HTERT RPE-1 (cell line): ENCODE measurements around the gene PGAM1.
"Not testable (repeated sequence)": the region's sequence is repeated elsewhere in the genome, so short reads cannot be mapped to it uniquely, and the experiment has no call there.

Experiments used
- in situ Hi-C: fragments of 300-500 bp; cut with MboI; formaldehyde crosslinking; loops from 4 replicates; pipeline ENCODE4 v1.14.3; 2020; ENCODE audit warnings: low sequenced_read_pairs

PGAM1 gene

DNA sequence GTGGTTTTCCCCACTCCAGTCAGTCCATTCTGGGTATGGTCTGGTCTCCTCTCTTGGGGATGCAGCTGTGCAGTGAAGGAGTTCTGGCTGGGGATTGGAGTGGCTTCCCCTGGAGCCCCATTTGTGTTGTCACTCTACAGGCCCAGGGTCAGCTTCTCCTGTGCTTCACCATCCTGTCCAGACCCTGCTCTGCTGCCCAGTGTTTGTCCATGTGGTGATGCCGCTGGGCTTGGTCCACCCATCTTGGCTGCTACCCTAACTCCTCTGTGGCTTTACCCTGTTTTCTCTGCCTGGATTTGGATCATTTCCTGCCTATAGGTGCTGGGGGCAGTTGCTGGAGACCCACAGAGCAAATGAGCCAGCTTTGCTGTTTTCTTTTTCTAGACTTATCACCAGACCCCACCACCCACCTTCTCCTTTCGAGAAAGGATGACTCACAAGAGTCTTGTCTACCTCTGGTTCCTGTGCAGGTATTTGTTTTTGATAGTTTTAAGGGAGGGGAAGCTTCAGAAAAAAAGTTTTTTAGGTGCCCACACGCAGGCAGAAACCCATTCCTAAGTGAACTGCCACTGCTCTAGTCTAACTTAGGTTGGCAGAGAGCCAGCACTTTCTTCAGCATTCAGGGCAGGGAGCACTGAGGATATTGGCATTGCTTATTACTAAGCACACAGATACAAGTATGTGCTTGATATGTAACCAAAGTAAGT is 28.5 kb downstream of the PGAM1 start:
- in situ Hi-C loops: no loop called here

DNA sequence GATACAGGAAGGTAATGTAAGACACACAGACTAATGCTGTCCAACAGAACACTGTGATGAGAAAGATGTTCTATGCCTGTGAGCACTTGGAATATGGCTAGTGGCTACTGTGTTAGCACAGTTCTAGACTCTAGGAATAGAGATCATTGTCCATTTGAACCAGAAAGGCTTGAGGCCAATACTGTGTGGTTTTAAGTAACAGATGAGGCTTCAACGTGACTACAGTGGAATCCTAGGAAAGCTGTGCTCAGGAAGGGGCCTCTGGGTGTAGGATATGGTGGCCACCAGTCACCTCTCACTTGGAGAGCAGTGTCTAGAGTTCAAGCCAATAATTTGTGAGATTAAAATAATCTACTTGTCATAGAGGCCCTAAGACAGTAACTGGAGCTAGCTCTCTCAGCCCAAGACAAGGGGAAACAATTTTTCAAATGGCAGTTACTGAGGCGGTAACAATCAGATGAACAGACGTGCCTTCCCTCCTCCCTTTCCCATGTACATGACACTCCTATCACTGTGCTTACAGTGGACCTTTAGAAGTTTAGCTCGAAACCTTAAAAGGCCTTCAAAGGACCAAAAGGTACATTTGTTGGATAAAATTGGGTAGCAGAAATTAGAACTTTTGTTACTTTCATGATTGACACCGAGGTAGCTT is 30.2 kb downstream of the PGAM1 start:
- in situ Hi-C loops: no loop called here

DNA sequence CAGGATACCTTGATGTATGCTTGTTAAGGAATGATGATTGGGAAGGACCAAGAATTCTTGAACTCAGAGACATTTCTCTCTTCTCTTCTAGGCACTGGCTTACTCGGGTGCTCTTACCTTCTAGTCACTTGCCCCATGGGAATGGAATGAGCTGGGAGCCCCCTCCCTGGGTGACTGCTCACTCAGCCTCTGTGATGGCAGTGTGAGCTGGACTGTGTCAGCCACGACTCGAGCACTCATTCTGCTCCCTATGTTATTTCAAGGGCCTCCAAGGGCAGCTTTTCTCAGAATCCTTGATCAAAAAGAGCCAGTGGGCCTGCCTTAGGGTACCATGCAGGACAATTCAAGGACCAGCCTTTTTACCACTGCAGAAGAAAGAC is 30.7 kb downstream of the PGAM1 start:
- in situ Hi-C loops: no loop called here

DNA sequence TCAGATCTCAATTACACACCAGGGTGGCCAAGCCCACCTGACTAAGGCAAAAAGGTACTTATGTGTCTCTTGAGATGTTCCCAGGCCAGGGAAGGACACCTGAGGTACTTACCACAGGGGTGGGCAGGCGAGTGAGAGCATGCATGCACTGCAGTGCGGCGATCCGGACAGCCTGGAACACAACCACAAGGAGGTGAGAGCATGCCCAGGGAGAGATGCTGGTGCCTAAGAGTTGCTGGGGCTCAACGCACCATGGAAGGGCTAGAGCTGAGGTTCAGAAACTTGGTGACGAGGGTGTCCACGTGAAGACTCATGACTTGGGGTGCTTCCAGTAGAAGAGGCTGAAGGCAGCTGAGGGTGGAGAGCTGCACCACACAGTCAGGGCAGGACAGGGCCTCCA is 33.1 kb downstream of the PGAM1 start:
- in situ Hi-C loops: no loop called here

DNA sequence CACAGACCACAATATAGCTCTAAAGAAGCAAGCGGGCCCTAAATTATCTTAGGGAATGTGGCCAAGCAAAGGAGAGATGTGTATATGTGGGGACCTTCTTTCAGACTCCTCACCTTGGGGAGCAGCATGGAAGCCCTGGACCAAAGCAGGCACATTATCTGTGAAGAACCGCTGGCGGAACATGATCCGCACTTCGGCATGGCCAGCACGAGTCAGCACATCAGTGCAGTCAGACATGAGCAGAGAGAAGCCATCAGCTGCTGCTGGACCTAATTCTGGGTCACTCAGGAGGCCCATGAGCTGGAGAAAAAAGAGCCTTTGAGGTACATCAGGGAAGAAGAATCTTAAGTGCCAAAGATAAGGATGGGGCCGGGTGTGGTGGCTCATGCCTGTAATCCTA is 33.9 kb downstream of the PGAM1 start:
- in situ Hi-C loops: no loop called here

DNA sequence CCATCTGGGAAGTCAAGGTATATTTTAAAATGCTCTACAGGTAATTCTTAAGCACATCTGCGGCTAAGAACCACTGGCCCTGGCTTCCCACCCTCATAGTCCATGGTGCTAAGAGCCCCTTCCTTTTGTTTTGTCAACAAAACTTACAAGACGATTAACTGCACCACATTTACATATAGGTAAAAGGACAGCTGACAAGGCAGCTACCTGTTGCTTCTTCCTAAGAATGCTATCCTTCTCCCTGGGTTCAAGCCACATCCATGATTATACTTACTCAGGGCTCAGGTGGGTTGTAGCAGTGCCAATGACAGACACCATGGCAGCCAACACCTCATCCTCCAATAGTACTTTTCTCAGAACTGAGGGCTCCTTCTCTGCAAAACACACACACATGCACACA is 36.3 kb downstream of the PGAM1 start:
- in situ Hi-C loops: no loop called here

DNA sequence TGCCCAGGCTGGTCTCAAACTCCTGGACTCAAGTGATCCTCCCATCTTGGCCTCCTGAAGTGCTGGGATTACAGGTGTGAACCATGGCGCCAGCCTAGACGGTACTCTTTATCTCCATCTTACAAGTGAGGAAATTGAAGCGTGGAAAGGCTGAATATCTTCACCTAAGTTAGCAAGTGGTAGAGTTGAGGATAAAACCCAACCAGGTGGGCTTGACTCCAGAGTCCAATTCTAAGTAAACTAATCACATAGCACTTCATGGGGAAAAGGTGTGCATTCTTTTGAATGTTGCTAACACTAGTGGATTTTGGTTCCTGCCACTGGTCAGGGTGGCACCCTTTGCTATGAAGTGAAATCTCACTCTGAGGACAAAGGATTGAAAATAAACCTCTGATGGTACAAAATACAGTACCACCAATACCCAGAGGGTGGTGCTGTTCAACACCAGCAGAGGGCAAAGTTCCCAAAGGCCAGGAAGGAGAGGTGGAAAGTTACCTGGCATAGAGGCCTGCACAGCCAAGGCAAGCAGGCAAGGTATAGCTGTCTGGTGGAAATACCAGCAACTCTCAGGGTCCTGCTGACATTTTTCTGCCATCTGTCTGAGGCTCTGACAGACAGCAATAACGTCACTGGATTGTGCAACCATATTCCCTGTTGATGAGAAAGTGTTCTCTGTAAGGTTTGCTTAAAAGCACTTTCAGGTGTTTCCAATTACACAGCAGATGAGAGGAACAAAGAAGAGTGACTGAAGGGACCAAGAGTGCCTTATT is 37.6 kb downstream of the PGAM1 start:
- in situ Hi-C loops: no loop called here

DNA sequence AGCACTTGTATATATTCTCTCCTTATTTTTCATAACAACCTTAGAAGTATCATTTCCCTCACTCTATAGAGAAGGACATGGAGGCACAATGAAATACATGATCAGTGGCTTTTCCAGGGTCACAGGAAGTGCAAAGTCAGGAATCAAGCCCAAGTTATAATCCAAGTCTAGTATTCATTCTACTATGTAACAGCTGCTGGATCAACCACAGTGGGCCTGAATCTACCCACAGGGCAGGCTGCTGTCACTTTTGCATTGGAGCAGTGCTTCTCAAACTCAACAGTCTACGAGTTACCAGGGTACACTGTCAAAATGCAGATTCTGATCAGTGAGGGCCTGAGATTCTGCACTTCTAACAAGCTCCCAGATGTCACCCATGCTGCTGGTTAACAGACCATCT is 38.2 kb downstream of the PGAM1 start:
- in situ Hi-C loops: no loop called here

DNA sequence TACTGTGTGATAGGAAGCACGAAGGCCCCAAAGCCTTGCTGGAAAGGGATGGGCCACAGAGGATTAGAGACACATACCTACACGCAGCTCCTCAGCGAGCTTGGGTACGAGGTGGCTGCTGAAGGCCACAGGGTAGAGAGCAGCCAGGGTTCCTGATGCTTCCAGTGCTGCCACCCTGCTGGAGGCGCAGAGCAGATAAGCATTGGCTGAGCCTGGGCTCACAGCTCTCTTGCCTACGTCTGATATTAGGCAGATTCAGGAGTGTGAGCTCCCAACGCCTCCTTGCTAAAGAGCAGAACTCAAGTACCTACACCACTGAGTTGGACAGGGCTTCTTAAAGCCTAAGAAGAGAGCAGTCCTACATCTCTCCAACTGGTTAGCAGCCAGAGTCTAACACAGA is 40.0 kb downstream of the PGAM1 start:
- in situ Hi-C loops: no loop called here

DNA sequence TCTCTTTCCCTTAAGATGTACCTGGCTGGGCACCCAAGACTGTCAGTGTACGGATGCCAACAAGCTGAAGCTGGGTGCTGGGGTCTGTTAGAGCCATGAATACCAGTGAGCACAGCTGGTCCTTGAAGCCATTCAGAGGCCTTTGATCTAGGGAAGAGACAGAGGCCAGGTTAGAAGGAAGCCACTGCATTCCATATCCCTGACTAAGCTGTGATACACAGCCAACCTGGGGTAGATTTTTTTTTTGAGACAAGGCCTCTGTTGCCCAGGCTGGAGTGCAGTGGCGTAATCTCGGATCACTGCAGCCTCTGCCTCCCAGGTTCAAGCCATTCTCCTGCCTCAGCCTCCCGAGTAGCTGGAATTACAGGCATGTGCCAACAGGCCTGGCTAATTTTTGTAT is 40.8 kb downstream of the PGAM1 start:
- in situ Hi-C loops: no loop called here

DNA sequence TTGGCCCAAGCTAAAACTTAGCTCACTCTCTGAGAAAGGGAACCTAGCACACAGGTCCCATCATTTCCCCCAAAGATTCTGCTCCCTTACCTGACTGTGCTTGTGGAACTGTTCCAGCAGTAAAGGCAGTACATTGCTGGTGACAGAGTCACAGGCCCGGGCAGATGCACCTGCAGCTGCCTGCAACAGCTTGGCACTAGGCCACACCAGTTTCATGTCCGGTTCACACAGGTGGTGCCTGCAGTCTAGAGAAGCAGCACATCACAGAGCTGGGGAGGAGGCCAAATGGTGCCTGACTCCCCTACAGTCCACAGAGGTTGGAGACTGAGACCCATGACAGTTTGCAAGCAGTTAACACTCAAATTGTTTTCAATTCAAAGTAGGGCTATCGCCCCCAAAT is 42.2 kb downstream of the PGAM1 start:
- in situ Hi-C loops: no loop called here

DNA sequence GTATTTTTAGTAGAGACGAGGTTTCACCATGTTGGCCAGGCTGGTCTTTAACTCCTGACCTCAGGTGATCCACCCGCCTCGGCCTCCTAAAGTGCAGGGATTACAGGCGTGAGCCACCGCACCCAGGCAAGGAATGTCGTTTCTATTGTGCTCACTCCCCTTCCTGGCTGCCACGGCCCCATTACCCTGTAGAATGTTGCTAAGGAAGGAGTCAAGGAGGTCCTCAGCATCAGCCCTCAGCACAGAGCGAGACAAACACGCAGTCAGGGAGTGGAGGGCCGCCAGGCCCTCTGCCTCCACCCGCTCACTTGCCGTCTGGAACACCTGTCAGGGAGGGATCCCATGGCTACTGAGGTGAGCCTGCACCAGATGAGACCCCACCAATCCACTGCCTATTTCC is 42.8 kb downstream of the PGAM1 start:
- in situ Hi-C loops: not testable (repeated sequence)

DNA sequence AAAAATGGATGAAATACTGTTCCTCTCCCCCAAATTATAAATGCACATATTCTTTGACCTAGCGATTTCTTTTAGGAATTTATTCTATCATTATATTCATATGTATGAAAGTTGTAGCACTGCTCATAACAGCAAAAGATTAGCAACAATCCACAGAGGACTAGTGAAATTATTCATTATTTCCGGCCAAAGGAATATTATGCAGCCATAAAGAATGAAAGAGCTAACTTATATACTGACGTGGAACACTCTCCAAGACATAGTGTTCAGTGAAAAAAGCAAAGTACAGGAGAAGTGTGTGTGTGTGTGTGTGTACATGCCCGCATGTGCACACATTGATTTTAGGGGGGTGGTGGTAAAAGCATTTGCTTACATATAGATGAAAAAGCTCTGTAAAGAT is 48.9 kb downstream of the PGAM1 start:
- in situ Hi-C loops: no loop called here

DNA sequence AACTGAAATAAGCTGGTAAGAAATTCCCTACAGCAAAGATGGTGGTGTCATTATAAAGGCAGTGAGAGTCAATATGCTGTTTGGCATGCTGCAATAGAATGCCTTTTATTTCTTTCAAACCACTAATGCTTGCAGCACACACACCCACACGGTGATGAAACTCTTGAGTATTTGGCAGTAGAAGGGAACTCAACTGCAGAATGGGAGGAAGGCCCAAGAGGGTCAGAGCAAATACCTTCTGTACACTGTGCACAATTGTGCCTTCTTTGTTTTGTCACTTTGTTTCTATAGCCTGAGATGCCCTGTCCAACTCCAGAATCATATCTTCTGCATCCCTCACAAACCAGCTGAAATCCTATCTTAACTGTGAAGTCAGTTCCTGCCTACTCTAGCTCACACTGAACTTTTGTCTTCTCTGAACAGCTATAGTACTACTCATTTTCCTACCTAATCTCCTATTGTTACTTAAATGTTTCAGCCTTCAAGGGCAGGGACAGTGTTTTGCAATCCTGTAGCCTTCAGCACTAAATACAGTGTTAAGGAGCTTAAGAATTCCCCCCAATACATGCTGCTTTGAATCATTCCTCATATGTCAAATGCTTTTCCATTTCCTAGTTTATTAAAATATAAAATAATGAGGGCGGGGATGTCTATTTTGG is 50.1 kb downstream of the PGAM1 start:
- in situ Hi-C loops: no loop called here

DNA sequence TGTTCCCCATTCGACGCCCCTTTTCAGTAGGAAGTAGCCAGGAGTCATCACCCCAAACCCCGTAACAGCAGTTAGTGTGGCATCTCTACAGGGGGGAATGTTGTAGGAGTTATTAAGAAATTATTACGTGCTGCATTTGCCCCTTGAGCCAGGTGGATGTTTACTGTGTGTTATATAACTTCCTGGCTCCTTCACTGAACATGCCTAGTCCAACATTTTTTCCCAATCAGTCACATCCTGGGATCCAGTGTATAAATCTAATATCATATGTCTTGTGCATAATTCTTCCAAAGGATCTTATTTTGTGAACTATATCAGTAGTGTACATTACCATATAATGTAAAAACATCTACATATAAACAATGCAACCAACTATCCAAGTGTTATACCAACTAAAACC is 53.4 kb downstream of the PGAM1 start:
- in situ Hi-C loops: not testable (repeated sequence)

DNA sequence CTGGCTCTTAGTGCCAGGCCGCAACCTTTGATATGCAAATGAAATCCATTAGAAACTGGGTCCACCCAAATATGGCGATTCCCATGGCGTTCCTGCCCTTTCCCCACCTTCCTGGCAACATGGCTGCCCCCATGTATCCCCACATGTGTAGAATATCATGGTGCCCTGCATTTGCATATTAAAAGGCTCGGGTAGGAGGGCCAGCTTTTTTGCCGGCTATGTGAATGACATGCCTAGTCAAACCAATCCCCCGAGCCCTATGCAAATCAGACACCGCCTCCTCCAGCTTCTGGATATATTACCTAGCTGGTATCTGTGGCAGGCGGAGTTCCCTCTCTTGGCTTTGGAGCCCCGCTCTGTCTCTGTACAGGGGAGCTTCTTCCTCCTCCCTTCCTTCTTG is 53.9 kb downstream of the PGAM1 start:
- in situ Hi-C loops: no loop called here

DNA sequence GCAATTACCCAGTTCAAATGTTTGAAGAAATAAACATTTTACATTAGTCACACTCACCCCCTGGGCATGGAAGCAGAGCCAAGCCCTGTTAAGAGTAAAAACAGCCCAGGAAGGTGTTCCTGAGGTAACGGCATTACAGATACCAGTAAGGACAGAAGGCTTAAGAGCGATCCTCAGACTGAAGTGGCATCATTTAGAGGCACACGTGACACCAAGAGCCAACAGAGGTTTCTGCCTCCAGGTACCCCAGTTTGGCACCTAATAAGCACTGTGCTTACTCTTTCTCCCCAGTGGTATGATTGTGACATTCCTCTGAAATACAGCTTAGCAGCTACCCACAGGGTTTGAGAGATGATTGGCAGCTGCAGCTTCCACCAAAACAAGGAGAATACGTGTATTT is 55.1 kb downstream of the PGAM1 start:
- in situ Hi-C loops: no loop called here

DNA sequence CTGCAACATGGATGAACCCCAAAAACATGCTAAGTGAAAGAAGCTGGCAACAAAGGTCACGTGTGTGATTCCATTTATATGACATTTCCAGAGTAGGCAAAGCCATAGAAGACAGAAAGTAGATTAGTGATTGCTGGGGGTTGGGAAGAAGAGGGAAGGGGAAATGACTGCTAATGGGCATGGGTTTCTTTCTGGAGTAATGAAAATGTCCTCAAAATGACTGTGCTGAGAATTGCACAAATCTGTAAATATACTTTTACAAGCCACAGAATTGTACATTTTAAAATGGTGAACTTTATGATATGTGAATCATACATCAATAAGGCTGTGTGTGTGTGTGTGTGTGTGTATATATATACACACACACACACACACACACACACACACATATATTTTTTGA is 56.4 kb downstream of the PGAM1 start:
- in situ Hi-C loops: no loop called here
